Coronary artery (tissue), 2 donors: Measurements from ENCODE around the gene CHAF1A.

Source experiments
- DNase-seq: peaks from one replicate; pipeline ENCODE4 v3.0.0-alpha.2; 2017; ENCODE audit warnings: low spot score
- H3K27ac ChIP-seq, 2 donors: fragments of 200-600 bp; sonication (generic); one replicate each; pipeline ENCODE4 v1.5.1; 2016 to 2019
- H3K4me3 ChIP-seq: fragments of 200-600 bp; sonication (generic); 2 replicates; pipeline ENCODE4 v1.5.1; 2016; ENCODE audit warnings: mild to moderate bottlenecking, moderate library complexity
- CTCF ChIP-seq: fragments of 200-600 bp; sonication (generic); IDR thresholded peaks from one replicate; pipeline ENCODE4 v1.5.1; 2019; ENCODE audit warnings: antibody characterized with exemption

Gene CHAF1A

GRCh38 chr19:4376671-4376990, 25.8 kb upstream of the CHAF1A start:
- Histone ChIP-seq H3K27ac (peak overlapping the region in 1 of 2 donors; percentile 97), H3K4me3 (no peak overlapping the region)
- DNase-seq, result no peak
- TF ChIP-seq CTCF, result no peak

- DNase-seq, result no peak
- no peak for TF ChIP-seq CTCF
- no peak overlapping the region for H3K4me3 ChIP-seq
- H3K27ac ChIP-seq, result peak overlapping the region in 1 of 2 donors; percentile 97
Measured at GRCh38 chr19:4376991-4377781, 25.3 kb upstream of the CHAF1A start.

GRCh38 chr19:4378886-4379285, 23.6 kb upstream of the CHAF1A start:
- no peak for DNase-seq
- no peak overlapping the region for H3K4me3 ChIP-seq
- H3K27ac ChIP-seq, result no peak overlapping the region
- TF ChIP-seq CTCF, result no peak

- no peak overlapping the region for H3K4me3 ChIP-seq
- DNase-seq, result no peak
- peak overlapping the region in 1 of 2 donors; percentile 62 for H3K27ac ChIP-seq
- no peak for TF ChIP-seq CTCF
Measured at GRCh38 chr19:4379383-4380253, 22.8 kb upstream of the CHAF1A start.

- no peak for DNase-seq
- TF ChIP-seq CTCF, result no peak
- no peak overlapping the region for H3K4me3 ChIP-seq
- peak overlapping the region in 1 of 2 donors; percentile 62 for H3K27ac ChIP-seq
Measured at GRCh38 chr19:4380254-4380727, 22.1 kb upstream of the CHAF1A start.

GRCh38 chr19:4385291-4386040, 17.0 kb upstream of the CHAF1A start:
- TF ChIP-seq CTCF, result no peak
- no peak overlapping the region for H3K4me3 ChIP-seq
- no peak for DNase-seq
- H3K27ac ChIP-seq, result peak overlapping the region in 1 of 2 donors; percentile 32
